Body of pancreas (tissue), 4 donors: ENCODE measurements around the gene CTTNBP2NL.

ENCODE experiments used
- POLR2A ChIP-seq, 3 donors: fragments of 450-650 bp; IDR thresholded peaks; one replicate each; pipeline ENCODE4 v1.6.1; 2016; ENCODE audit warnings: antibody characterized with exemption in 3 of 3, mild to moderate bottlenecking in 2 of 3
- TF ChIP-seq, protein P1 (sequence below), 7 experiments: fragments of 450-650 bp in 4 of 7; fragments of 200-600 bp in 3 of 7; sonication (generic) in 3 of 7; IDR thresholded peaks; one replicate each; pipeline ENCODE4 v1.5.1; 2016 to 2019; ENCODE audit warnings: antibody characterized with exemption in 7 of 7

DNA sequence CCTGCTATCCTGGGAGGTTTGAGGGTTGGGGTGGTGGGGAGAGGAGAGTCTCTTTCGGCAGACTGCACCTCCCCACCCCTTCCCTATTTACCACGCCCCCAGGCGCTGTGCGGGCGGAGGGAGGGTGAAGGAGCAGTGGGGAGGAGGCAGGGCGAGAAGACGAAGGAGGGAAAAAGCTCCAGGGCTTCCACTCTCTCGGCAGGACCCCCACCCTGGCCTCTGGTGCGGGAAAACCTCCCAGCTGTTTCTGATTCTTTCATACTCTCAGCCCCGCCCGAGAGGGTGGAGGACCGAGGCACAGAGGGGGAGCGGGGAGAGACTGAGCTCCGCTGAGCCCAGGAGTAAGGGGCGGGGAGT is 111.9 kb downstream of the CTTNBP2NL start:
- no peak for TF ChIP-seq POLR2A (IDR thresholded peaks at IDR 0.05)
- TF ChIP-seq, protein P1, sequence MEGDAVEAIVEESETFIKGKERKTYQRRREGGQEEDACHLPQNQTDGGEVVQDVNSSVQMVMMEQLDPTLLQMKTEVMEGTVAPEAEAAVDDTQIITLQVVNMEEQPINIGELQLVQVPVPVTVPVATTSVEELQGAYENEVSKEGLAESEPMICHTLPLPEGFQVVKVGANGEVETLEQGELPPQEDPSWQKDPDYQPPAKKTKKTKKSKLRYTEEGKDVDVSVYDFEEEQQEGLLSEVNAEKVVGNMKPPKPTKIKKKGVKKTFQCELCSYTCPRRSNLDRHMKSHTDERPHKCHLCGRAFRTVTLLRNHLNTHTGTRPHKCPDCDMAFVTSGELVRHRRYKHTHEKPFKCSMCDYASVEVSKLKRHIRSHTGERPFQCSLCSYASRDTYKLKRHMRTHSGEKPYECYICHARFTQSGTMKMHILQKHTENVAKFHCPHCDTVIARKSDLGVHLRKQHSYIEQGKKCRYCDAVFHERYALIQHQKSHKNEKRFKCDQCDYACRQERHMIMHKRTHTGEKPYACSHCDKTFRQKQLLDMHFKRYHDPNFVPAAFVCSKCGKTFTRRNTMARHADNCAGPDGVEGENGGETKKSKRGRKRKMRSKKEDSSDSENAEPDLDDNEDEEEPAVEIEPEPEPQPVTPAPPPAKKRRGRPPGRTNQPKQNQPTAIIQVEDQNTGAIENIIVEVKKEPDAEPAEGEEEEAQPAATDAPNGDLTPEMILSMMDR (IDR thresholded peaks at IDR 0.05) = no peak
